Measurements from ENCODE around the gene UBA1. TPM values are rescaled to one million over a fixed set of nuclear protein-coding genes. Genes with fewer than 3 reads are reported as not detected.

The UBA1 gene
- total and polyA plus RNA-seq, 2 experiments from 2014 or later: 146 to 264 TPM

- no peak for DNase-seq
- Histone ChIP-seq H3K9me2 (ENCODE audit: insufficient read depth) (no peaks in the 10 kb centered on the region), H3K27ac (no peak overlapping the region), H3K4me1 (ENCODE audit: insufficient read depth) (no peaks in the 10 kb centered on the region; the same call in 1 of the 2 replicates), H3K9me3 (ENCODE audit: low read depth) (no peaks in the 10 kb centered on the region), H3K4me3 (no peak overlapping the region), H3K9ac (no peak overlapping the region), H3K79me2 (ENCODE audit: insufficient read depth) (peaks cover 10% of the 10 kb centered on the region; the same call in 1 of the 2 replicates), H3K4me2 (ENCODE audit: unreplicated experiment) (no peak overlapping the region), H3K36me3 (ENCODE audit: low read depth) (no peaks in the 10 kb centered on the region), H3F3A (ENCODE audit: insufficient read depth) (no peaks in the 10 kb centered on the region), H2AFZ (no peak overlapping the region), H4K20me1 (ENCODE audit: insufficient read depth) (no peaks in the 10 kb centered on the region), H3K27me3 (replicated peaks; ENCODE audit: insufficient read depth) (no peaks in the 10 kb centered on the region)
- in situ Hi-C loops (cut with MboI): no loop called here
- 97 to 100% methylated on average over 4 to 9 of the region's 12 CpGs for WGBS, 2 experiments (ENCODE audit: low coverage in 1 of 2, low lambda C conversion rate in 2 of 2, missing lambda C conversion rate in 2 of 2)
- TF ChIP-seq EZH2 (IDR thresholded peaks at IDR 0.05; ENCODE audit: insufficient read depth, poor library complexity, severe bottlenecking) (no peak), EZH2phosphoT487 (IDR thresholded peaks at IDR 0.05; ENCODE audit: insufficient read depth, low read depth) (no peak)
These were observed 19.3 kb upstream of the UBA1 start for GRCh38 chrX:47174376-47174775.

- Histone ChIP-seq H3K4me1 (ENCODE audit: insufficient read depth) (no peaks in the 10 kb centered on the region; the same call in 1 of the 2 replicates), H3K9me3 (ENCODE audit: low read depth) (no peaks in the 10 kb centered on the region), H3K79me2 (ENCODE audit: insufficient read depth) (peaks cover 10% of the 10 kb centered on the region; the same call in 1 of the 2 replicates), H3K9me2 (ENCODE audit: insufficient read depth) (no peaks in the 10 kb centered on the region), H4K20me1 (ENCODE audit: insufficient read depth) (no peaks in the 10 kb centered on the region), H2AFZ (no peak overlapping the region), H3K9ac (no peak overlapping the region), H3K27me3 (replicated peaks; ENCODE audit: insufficient read depth) (no peaks in the 10 kb centered on the region), H3K4me3 (no peak overlapping the region), H3K27ac (no peak overlapping the region), H3K4me2 (ENCODE audit: unreplicated experiment) (no peak overlapping the region), H3K36me3 (ENCODE audit: low read depth) (no peaks in the 10 kb centered on the region), H3F3A (ENCODE audit: insufficient read depth) (no peaks in the 10 kb centered on the region)
- WGBS, 2 experiments (ENCODE audit: low coverage in 1 of 2, low lambda C conversion rate in 2 of 2, missing lambda C conversion rate in 2 of 2): 89 to 100% methylated on average over 1 to 23 of the region's 23 CpGs
- in situ Hi-C loops (cut with MboI): no loop called here
- no peak for TF ChIP-seq EZH2phosphoT487 (IDR thresholded peaks at IDR 0.05; ENCODE audit: insufficient read depth, low read depth)
- no peak for TF ChIP-seq EZH2 (IDR thresholded peaks at IDR 0.05; ENCODE audit: insufficient read depth, poor library complexity, severe bottlenecking)
- no peak for DNase-seq
These were observed 18.6 kb upstream of the UBA1 start for GRCh38 chrX:47174846-47175587.

GRCh38 chrX:47175588-47175980 lies 18.0 kb upstream of the UBA1 start:
- Histone ChIP-seq H3K27ac (no peak overlapping the region), H3K27me3 (replicated peaks; ENCODE audit: insufficient read depth) (no peaks in the 10 kb centered on the region), H3K9ac (no peak overlapping the region), H4K20me1 (ENCODE audit: insufficient read depth) (no peaks in the 10 kb centered on the region), H3K9me2 (ENCODE audit: insufficient read depth) (no peaks in the 10 kb centered on the region), H2AFZ (no peak overlapping the region), H3K79me2 (ENCODE audit: insufficient read depth) (peaks cover 10% of the 10 kb centered on the region; the same call in 1 of the 2 replicates), H3K36me3 (ENCODE audit: low read depth) (no peaks in the 10 kb centered on the region), H3K4me1 (ENCODE audit: insufficient read depth) (no peaks in the 10 kb centered on the region; the same call in 1 of the 2 replicates), H3K4me2 (ENCODE audit: unreplicated experiment) (no peak overlapping the region), H3F3A (ENCODE audit: insufficient read depth) (no peaks in the 10 kb centered on the region), H3K9me3 (ENCODE audit: low read depth) (no peaks in the 10 kb centered on the region), H3K4me3 (no peak overlapping the region)
- TF ChIP-seq EZH2phosphoT487 (IDR thresholded peaks at IDR 0.05; ENCODE audit: insufficient read depth, low read depth) (no peak), EZH2 (IDR thresholded peaks at IDR 0.05; ENCODE audit: insufficient read depth, poor library complexity, severe bottlenecking) (no peak)
- WGBS, 2 experiments (ENCODE audit: low coverage in 1 of 2, low lambda C conversion rate in 2 of 2, missing lambda C conversion rate in 2 of 2): 76 to 80% methylated on average over 4 to 11 of the region's 12 CpGs
- in situ Hi-C loops (cut with MboI): no loop called here
- no peak for DNase-seq

DNA sequence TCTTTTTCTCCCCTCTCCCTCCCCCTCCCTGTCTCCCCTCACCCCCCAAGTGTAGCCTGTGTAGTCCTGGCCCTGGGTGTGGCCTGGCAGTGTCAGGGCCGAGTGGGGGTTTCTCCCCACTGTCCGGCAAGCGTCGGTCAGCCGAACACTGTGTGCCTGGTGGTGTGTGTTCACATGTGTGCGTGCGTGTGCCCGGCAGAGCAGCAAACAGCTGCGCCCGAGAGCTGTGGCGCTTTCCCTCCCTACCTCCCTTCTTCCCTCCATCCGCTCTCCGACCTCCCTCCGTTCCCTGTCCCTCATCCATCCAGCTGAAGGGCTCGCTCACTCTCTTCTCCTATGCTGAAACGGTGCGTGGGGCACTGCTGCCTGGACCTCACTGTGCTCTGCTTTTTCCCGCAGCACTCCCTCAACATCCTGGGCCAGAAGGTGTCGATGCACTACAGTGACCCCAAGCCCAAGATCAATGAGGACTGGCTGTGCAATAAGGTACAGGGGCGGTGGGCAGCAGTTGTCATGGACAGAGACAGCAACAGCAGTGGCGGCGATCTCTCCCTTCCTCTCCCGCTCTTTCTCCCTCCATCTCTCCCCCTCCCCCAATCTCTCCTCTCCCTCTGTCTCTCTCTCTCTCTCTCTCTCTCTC lies 17.4 kb upstream of the UBA1 start:
- H3K4me1 ChIP-seq (ENCODE audit: insufficient read depth): no peaks in the 10 kb centered on the region; the same call in 1 of the 2 replicates
- H3K4me2 ChIP-seq (ENCODE audit: unreplicated experiment): no peak overlapping the region
- no peaks in the 10 kb centered on the region for H3K27me3 ChIP-seq (replicated peaks; ENCODE audit: insufficient read depth)
- no peaks in the 10 kb centered on the region for H3K9me2 ChIP-seq (ENCODE audit: insufficient read depth)
- H4K20me1 ChIP-seq (ENCODE audit: insufficient read depth): no peaks in the 10 kb centered on the region
- H3K9ac ChIP-seq: no peak overlapping the region
- peaks cover 8% of the 10 kb centered on the region; the same call in 1 of the 2 replicates for H3K79me2 ChIP-seq (ENCODE audit: insufficient read depth)
- no peak for DNase-seq
- in situ Hi-C loops (cut with MboI): no loop called here
- no peak overlapping the region for H2AFZ ChIP-seq
- no peaks in the 10 kb centered on the region for H3K9me3 ChIP-seq (ENCODE audit: low read depth)
- 84 to 100% methylated on average over 5 to 20 of the region's 23 CpGs for WGBS, 2 experiments (ENCODE audit: low coverage in 1 of 2, low lambda C conversion rate in 2 of 2, missing lambda C conversion rate in 2 of 2)
- H3K27ac ChIP-seq: no peak overlapping the region
- H3K36me3 ChIP-seq (ENCODE audit: low read depth): no peaks in the 10 kb centered on the region
- H3K4me3 ChIP-seq: no peak overlapping the region
- TF ChIP-seq EZH2 (IDR thresholded peaks at IDR 0.05; ENCODE audit: insufficient read depth, poor library complexity, severe bottlenecking) (no peak), EZH2phosphoT487 (IDR thresholded peaks at IDR 0.05; ENCODE audit: insufficient read depth, low read depth) (no peak)
- no peaks in the 10 kb centered on the region for H3F3A ChIP-seq (ENCODE audit: insufficient read depth)

Data from GM23248 (cell line).